ENCODE measurements around the gene PRPH2. TPM values are rescaled to one million over a fixed set of nuclear protein-coding genes. Genes with fewer than 3 reads are reported as not detected.
A peak's percentile ranks its signal among the peaks of the same experiment; 100 is the strongest.

The PRPH2 gene
- total RNA-seq, 4 donors from 2014 or later = 0.67 to 9.9 (median 1.3) TPM; not detected in 1

- no peaks in the 10 kb centered on the region for H3K9me3 ChIP-seq
- peak; percentile 78 to 94 (median 81) for DNase-seq
- no peak overlapping the region for H3K4me3 ChIP-seq
- H3K27ac ChIP-seq = no peak overlapping the region
- H3K4me1 ChIP-seq = no peaks in the 10 kb centered on the region
- H3K27me3 ChIP-seq = no peaks in the 10 kb centered on the region
- peaks cover 0 to 94% (median 11%) of the 10 kb centered on the region in 3 donors for H3K36me3 ChIP-seq
- peak; percentile 87 to 96 (median 92) for TF ChIP-seq CTCF (IDR thresholded peaks at IDR 0.05)
- TF ChIP-seq POLR2A (IDR thresholded peaks at IDR 0.05) = no peak
These were observed 60.8 kb downstream of the PRPH2 start for GRCh38 chr6:42661540-42662153.

- TF ChIP-seq CTCF (IDR thresholded peaks at IDR 0.05) (no peak), POLR2A (IDR thresholded peaks at IDR 0.05) (no peak)
- Histone ChIP-seq H3K27ac (no peak overlapping the region), H3K27me3 (no peaks in the 10 kb centered on the region), H3K36me3 (peaks cover 0 to 92% (median 11%) of the 10 kb centered on the region in 3 donors), H3K4me1 (no peaks in the 10 kb centered on the region), H3K9me3 (no peaks in the 10 kb centered on the region), H3K4me3 (no peak overlapping the region)
- DNase-seq = no peak
These were observed 62.6 kb downstream of the PRPH2 start for GRCh38 chr6:42659806-42660205.

- no peak for TF ChIP-seq CTCF (IDR thresholded peaks at IDR 0.05)
- no peak for TF ChIP-seq POLR2A (IDR thresholded peaks at IDR 0.05)
These were observed 68.5 kb downstream of the PRPH2 start for GRCh38 chr6:42653851-42654250.

GRCh38 chr6:42652024-42652746 lies 70.2 kb downstream of the PRPH2 start:
- Histone ChIP-seq H3K9me3 (no peaks in the 10 kb centered on the region), H3K36me3 (peaks cover 0 to 96% (median 0%) of the 10 kb centered on the region in 3 donors), H3K4me1 (no peaks in the 10 kb centered on the region), H3K27me3 (no peaks in the 10 kb centered on the region), H3K27ac (no peak overlapping the region), H3K4me3 (no peak overlapping the region)
- no peak for DNase-seq
- TF ChIP-seq POLR2A (IDR thresholded peaks at IDR 0.05) (no peak), CTCF (IDR thresholded peaks at IDR 0.05) (no peak)

More at GRCh38 chr6:42653851-42654250, 68.5 kb downstream of the PRPH2 start:
- peaks cover 0 to 97% (median 7%) of the 10 kb centered on the region in 3 donors for H3K36me3 ChIP-seq
- no peak overlapping the region for H3K4me3 ChIP-seq
- H3K9me3 ChIP-seq = no peaks in the 10 kb centered on the region
- H3K27ac ChIP-seq = no peak overlapping the region
- no peaks in the 10 kb centered on the region for H3K4me1 ChIP-seq
- DNase-seq = no peak
- no peaks in the 10 kb centered on the region for H3K27me3 ChIP-seq

Small RNAs within 50 kb of the gene (small RNA-seq; reads per million reads assigned to genes)
- 0 reads per million in 2 donors for gene RNU6-890P

Other genes starting within 250 kb of the PRPH2 start
- gene UBR2, start 158.6 kb downstream of the PRPH2 start, total RNA-seq = 10 to 100 TPM; 36.4 to 51.2 (median 41.1) TPM
- gene TBCC, start 23.5 kb upstream of the PRPH2 start, total RNA-seq = 10 to 100 TPM; 23.1 to 36.4 (median 30.7) TPM
- 10 to 100 TPM; 15.3 to 20.1 (median 17.1) TPM for gene BICRAL, start 59.5 kb upstream of the PRPH2 start, total RNA-seq
- gene RPL7L1, start 157.0 kb upstream of the PRPH2 start, total RNA-seq = 10 to 100 TPM; 49.6 to 67.0 (median 53.2) TPM
- gene PTCRA, start 193.5 kb upstream of the PRPH2 start, total RNA-seq = not detected
- gene CNPY3, start 206.9 kb upstream of the PRPH2 start, total RNA-seq = 100 to 1,000 TPM in 1 of 4 donors, 10 to 100 TPM in 3; 27.8 to 101 (median 47.9) TPM
- 1 to 10 TPM in 1 of 4 donors, not detected in 3; 4.3 TPM for gene GNMT, start 238.2 kb upstream of the PRPH2 start, total RNA-seq

All from Peyer's patch (tissue), 4 donors.